Limb (tissue), 2 donors: ENCODE measurements around the gene RABGAP1L.
"Not testable (repeated sequence)": the region's sequence is repeated elsewhere in the genome, so short reads cannot be mapped to it uniquely, and the experiment has no call there.

Experiments used
- DNase-seq, 2 donors: peaks; one replicate each; pipeline ENCODE4 v3.0.0-alpha.2; 2016; ENCODE audit errors: extremely low spot score in 2 of 2

The RABGAP1L gene

GRCh38 chr1:174800216-174800851 lies 641.0 kb downstream of the RABGAP1L start:
- DNase-seq: peak in 1 of 2 donors; percentile 52

GRCh38 chr1:174800876-174801275 lies 641.6 kb downstream of the RABGAP1L start:
- no peak for DNase-seq

GRCh38 chr1:174809755-174810280 lies 650.5 kb downstream of the RABGAP1L start:
- no peak for DNase-seq

- DNase-seq: no peak
Observed at GRCh38 chr1:174812016-174812415, 652.7 kb downstream of the RABGAP1L start.

GRCh38 chr1:174812656-174813055 lies 653.3 kb downstream of the RABGAP1L start:
- no peak for DNase-seq

- DNase-seq: no peak
Observed at GRCh38 chr1:174815036-174815435, 655.7 kb downstream of the RABGAP1L start.

GRCh38 chr1:174815474-174815908 lies 656.2 kb downstream of the RABGAP1L start:
- DNase-seq: no peak

GRCh38 chr1:174816621-174817020 lies 657.3 kb downstream of the RABGAP1L start:
- not testable (repeated sequence) for DNase-seq

- no peak for DNase-seq
Observed at GRCh38 chr1:174818014-174818616, 658.8 kb downstream of the RABGAP1L start.

- DNase-seq: no peak
Observed at GRCh38 chr1:174818951-174819350, 659.6 kb downstream of the RABGAP1L start.

- no peak for DNase-seq
Observed at GRCh38 chr1:174819596-174819995, 660.3 kb downstream of the RABGAP1L start.

GRCh38 chr1:174825127-174825526 lies 665.8 kb downstream of the RABGAP1L start:
- DNase-seq: no peak

- no peak for DNase-seq
Observed at GRCh38 chr1:174825806-174826205, 666.5 kb downstream of the RABGAP1L start.

- DNase-seq: no peak
Observed at GRCh38 chr1:174828264-174828663, 668.9 kb downstream of the RABGAP1L start.

GRCh38 chr1:174829990-174830389 lies 670.7 kb downstream of the RABGAP1L start:
- no peak for DNase-seq

- DNase-seq: no peak
Observed at GRCh38 chr1:174836543-174836942, 677.2 kb downstream of the RABGAP1L start.

- DNase-seq: no peak
Observed at GRCh38 chr1:174837386-174837785, 678.1 kb downstream of the RABGAP1L start.

GRCh38 chr1:174839211-174839610 lies 679.9 kb downstream of the RABGAP1L start:
- no peak for DNase-seq

- no peak for DNase-seq
Observed at GRCh38 chr1:174841747-174842146, 682.4 kb downstream of the RABGAP1L start.

- not testable (repeated sequence) for DNase-seq
Observed at GRCh38 chr1:174848593-174849560, 689.6 kb downstream of the RABGAP1L start.

- no peak for DNase-seq
Observed at GRCh38 chr1:174850726-174851125, 691.4 kb downstream of the RABGAP1L start.

GRCh38 chr1:174858301-174858700 lies 699.0 kb downstream of the RABGAP1L start:
- DNase-seq: no peak
